MCF 10A (cell line): ENCODE data around the gene FABP1. TPM values are rescaled to one million over a fixed set of nuclear protein-coding genes. Genes with fewer than 3 reads are reported as not detected.

Experiments
- BruUV-seq: library from RNA; stranded (reverse); fragments of 400-500 nt; replicated peaks from 2 replicates; lab custom pipeline; 2021; lab: Mats Ljungman, UMichigan
- CTCF ChIA-PET: fragments of 300-600 bp; sonication (Branson Sonifier 250); formaldehyde crosslinking; extraction: SDS; loops from one replicate; lab custom pipeline; 2021; ENCODE audit warnings: antibody characterized with exemption, inconsistent platforms; lab: Yijun Ruan, JAX
- POLR2A ChIA-PET: fragments of 300-600, 350-650 bp; sonication (Branson Sonifier 250); formaldehyde crosslinking; extraction: SDS; loops from one replicate; lab custom pipeline; 2020; ENCODE audit warnings: antibody characterized with exemption, inconsistent platforms; lab: Yijun Ruan, JAX
- DNase-seq: peaks from one replicate; pipeline ENCODE4 v3.0.0-alpha.2; 2018; ENCODE audit not compliant: unreplicated experiment
- H3K27ac Mint-ChIP-seq: one replicate; pipeline ENCODE4 v1.8.0; 2022; ENCODE audit warnings: mild to moderate bottlenecking, low read depth, mixed read lengths; ENCODE audit not compliant: unreplicated experiment
- H3K27me3 Mint-ChIP-seq: one replicate; pipeline ENCODE4 v1.8.0; 2022; ENCODE audit warnings: mixed read lengths; ENCODE audit not compliant: insufficient read depth, unreplicated experiment
- H3K36me3 Mint-ChIP-seq: one replicate; pipeline ENCODE4 v1.8.0; 2022; ENCODE audit warnings: mild to moderate bottlenecking, moderate library complexity, mixed read lengths; ENCODE audit not compliant: insufficient read depth, unreplicated experiment
- H3K4me1 Mint-ChIP-seq: one replicate; pipeline ENCODE4 v1.8.0; 2022; ENCODE audit warnings: mixed read lengths; ENCODE audit not compliant: insufficient read depth, unreplicated experiment
- H3K4me3 Mint-ChIP-seq: one replicate; pipeline ENCODE4 v1.8.0; 2022; ENCODE audit warnings: mild to moderate bottlenecking, moderate library complexity, mixed read lengths; ENCODE audit not compliant: unreplicated experiment
- H3K9me3 Mint-ChIP-seq: one replicate; pipeline ENCODE4 v1.8.0; 2022; ENCODE audit warnings: mixed read lengths; ENCODE audit not compliant: unreplicated experiment
- intact Hi-C: fragments of 100-400 bp; cut with micrococcal nuclease; formaldehyde crosslinking; loops from 2 replicates; pipeline ENCODE4 v1.14.1; 2022
- total RNA-seq: library from RNA; stranded (reverse); gene quantifications from 2 replicates; pipeline ENCODE4 v1.2.3, GENCODE V29; 2022
- TF ChIP-seq, protein P1 (sequence below): fragments of 200-600 bp; IDR thresholded peaks from one replicate; pipeline ENCODE4 v1.8.0; 2022; ENCODE audit warnings: antibody characterized with exemption, mild to moderate bottlenecking; ENCODE audit not compliant: unreplicated experiment

FABP1 gene
- total RNA-seq, 1 experiment from 2014 or later: not detected

DNA sequence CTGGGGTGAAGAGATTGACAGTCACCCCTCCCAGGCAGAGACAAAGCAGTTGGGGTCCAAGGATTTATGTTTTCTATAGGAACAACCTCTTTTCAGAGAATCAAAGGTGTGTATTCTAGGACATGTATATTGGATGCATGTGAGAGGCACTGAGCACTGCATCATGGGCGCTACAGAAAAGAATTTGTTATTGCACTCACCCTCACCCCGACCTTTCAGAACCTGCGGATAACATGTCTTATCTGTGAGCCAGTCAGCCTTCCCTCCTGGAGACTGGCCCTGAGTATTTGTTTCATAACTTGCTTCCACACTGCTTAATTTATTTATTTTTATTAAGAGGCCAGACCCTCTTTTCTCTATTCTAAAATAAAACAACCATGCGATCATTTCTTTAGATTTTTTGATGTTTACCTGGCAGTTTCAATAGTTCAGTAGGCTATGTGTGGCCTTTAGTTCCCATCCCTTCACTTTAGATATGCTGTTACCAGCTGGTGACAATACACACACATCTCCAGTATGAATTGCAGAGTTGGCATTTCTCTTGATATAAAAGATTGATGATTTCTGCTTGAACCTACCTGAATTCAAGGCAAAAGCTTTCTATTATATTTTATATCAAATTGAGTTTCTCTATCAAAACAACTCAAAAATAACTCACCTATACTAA, 29.8 kb downstream of the FABP1 start:
- no TSS peak for BruUV-seq
- POLR2A ChIA-PET: interaction anchor here (0.9 kb wide), 1 partner anchor 11 kb away, joined by 3 read pairs; no protein-coding TSS in a partner anchor
- Mint-ChIP-seq H3K4me3 (no peak overlapping the region), H3K27ac (no peak overlapping the region), H3K27me3 (peaks cover 11% of the 10 kb centered on the region), H3K9me3 (no peaks in the 10 kb centered on the region), H3K36me3 (no peaks in the 10 kb centered on the region), H3K4me1 (peaks cover 10% of the 10 kb centered on the region)
- no peak for DNase-seq
- intact Hi-C loops: no loop called here
- TF ChIP-seq, protein P1, sequence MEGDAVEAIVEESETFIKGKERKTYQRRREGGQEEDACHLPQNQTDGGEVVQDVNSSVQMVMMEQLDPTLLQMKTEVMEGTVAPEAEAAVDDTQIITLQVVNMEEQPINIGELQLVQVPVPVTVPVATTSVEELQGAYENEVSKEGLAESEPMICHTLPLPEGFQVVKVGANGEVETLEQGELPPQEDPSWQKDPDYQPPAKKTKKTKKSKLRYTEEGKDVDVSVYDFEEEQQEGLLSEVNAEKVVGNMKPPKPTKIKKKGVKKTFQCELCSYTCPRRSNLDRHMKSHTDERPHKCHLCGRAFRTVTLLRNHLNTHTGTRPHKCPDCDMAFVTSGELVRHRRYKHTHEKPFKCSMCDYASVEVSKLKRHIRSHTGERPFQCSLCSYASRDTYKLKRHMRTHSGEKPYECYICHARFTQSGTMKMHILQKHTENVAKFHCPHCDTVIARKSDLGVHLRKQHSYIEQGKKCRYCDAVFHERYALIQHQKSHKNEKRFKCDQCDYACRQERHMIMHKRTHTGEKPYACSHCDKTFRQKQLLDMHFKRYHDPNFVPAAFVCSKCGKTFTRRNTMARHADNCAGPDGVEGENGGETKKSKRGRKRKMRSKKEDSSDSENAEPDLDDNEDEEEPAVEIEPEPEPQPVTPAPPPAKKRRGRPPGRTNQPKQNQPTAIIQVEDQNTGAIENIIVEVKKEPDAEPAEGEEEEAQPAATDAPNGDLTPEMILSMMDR: no peak
- CTCF ChIA-PET: interaction anchor here (0.9 to 2.3 kb wide), 3 partner anchors 37 to 782 kb away, joined by 4 to 8 read pairs (median 7); no protein-coding TSS in a partner anchor

DNA sequence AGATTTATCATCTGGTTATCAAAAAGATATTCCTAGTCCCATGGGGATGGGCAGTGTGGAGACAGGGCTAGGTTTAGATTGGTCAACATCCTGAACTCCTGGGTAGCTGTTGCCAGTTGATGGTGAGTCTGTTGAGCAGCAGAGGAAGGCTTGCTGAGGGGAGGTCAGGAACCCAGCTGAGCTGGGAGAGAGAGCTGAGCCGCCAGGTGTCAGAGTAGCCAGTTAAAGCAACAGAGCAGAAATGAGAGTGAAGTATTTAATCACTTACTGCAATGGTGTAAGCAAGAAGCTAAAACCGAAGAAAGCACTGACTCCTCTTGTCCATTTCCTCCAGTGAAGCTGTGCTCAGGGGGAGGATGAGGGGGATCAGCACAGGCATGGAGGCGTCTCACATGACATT, 30.7 kb downstream of the FABP1 start:
- Mint-ChIP-seq H3K9me3 (no peaks in the 10 kb centered on the region), H3K27ac (no peak overlapping the region), H3K27me3 (peaks cover 3% of the 10 kb centered on the region), H3K36me3 (no peaks in the 10 kb centered on the region), H3K4me3 (no peak overlapping the region), H3K4me1 (peaks cover 10% of the 10 kb centered on the region)
- POLR2A ChIA-PET: no interaction called here
- no TSS peak for BruUV-seq
- DNase-seq: no peak
- CTCF ChIA-PET: interaction anchor here (0.7 to 2.3 kb wide), 4 partner anchors 22 to 581 kb away, joined by 3 to 8 read pairs (median 6); no protein-coding TSS in a partner anchor
- intact Hi-C loops: no loop called here
- TF ChIP-seq, protein P1: no peak

DNA sequence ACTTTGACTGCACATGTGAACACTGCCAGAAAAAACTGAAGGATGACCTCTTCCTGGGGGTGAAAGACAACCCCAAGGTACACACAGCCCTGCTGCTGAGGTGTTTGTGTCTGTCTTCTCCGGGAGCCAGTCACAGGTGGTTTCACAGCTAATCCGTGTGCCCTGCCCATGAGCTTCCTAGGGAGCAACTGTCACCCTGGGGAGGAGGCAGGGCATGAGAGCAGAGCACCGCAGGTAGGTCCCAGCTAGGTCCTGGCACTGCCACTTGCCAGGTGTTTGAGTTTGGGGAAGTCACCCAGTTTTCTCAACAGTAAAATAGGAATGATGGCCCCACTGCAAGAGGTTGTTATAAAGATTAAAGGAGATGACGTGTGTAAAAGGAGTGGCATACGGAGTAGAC, 31.2 kb downstream of the FABP1 start:
- no peak for DNase-seq
- Mint-ChIP-seq H3K36me3 (no peaks in the 10 kb centered on the region), H3K27me3 (no peaks in the 10 kb centered on the region), H3K4me1 (peaks cover 10% of the 10 kb centered on the region), H3K4me3 (no peak overlapping the region), H3K27ac (no peak overlapping the region), H3K9me3 (no peaks in the 10 kb centered on the region)
- ChIA-PET CTCF (interaction anchor here (0.6 to 2.3 kb wide), 5 partner anchors 22 to 581 kb away, joined by 3 to 8 read pairs (median 4); no protein-coding TSS in a partner anchor), POLR2A (no interaction called here)
- intact Hi-C loops: no loop called here
- no TSS peak for BruUV-seq
- TF ChIP-seq, protein P1: no peak

DNA sequence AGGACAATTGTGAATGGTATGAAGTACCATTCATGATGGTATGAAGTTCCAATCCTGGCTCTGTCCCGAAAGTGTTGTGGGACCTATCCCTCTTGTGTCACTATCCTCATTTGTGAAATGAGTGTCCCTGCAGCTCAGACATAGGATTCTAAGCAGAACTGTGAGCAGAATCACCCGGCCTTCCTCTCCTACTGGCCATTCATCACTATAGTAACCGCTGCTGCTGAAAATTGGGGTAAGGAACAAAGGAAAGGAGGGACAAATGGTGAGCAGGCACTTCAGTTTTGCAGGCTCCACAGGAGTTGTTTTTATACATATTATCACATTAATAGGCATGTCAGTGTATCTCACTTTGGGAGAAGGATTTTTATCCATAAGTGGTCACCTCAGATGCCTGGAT, 32.8 kb downstream of the FABP1 start:
- Mint-ChIP-seq H3K4me3 (no peak overlapping the region), H3K9me3 (no peaks in the 10 kb centered on the region), H3K4me1 (peaks cover 2% of the 10 kb centered on the region), H3K27ac (no peak overlapping the region), H3K27me3 (no peaks in the 10 kb centered on the region), H3K36me3 (no peaks in the 10 kb centered on the region)
- TF ChIP-seq, protein P1: no peak
- intact Hi-C loops: no loop called here
- ChIA-PET CTCF (interaction anchor here (0.5 kb wide), 1 partner anchor 11 kb away, joined by 3 read pairs; no protein-coding TSS in a partner anchor), POLR2A (no interaction called here)
- DNase-seq: no peak
- BruUV-seq: no TSS peak
